ENCODE results near the gene PTPRK. TPM values are rescaled to one million over a fixed set of nuclear protein-coding genes. Genes with fewer than 3 reads are reported as not detected.

PTPRK gene
- total RNA-seq, 4 donors from 2014 or later: 10.3 to 36.0 (median 20.5) TPM

DNA sequence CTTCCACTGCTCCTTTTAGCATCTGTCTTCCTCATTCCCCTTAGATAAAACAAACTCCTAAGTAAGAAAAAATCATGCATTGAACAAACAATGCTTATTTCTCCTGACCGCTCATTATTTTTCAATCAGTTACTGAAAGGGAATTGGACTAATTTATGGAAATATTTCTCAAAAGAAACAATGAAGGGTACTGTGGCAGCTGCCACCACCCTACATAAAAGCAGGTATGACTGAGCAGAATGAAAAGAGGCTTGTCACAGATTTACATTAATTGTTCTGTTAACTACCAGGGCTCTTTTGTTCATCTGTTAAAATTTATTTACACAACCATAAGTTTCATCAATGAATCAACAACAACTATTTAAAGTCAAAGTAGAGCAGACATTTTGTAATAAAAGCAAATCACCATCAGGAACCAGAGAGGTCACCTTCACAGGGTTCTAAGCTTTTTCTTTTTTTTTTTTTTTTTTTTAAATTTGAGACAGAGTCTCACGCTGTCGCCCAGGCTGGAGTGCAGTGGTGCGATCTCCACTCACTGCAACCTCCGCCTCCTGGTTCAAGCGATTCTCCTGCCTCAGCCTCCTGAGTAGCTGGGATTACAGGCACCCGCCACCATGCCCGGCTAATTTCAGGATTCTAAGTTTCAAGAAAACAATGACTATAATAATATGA lies 204.0 kb downstream of the PTPRK start:
- Histone ChIP-seq H3K27me3 (no peaks in the 10 kb centered on the region), H3K36me3 (no peaks in the 10 kb centered on the region), H3K27ac (no peak overlapping the region), H3K9me3 (no peaks in the 10 kb centered on the region), H3K4me1 (no peaks in the 10 kb centered on the region), H3K4me3 (no peak overlapping the region)
- TF ChIP-seq, protein P1, sequence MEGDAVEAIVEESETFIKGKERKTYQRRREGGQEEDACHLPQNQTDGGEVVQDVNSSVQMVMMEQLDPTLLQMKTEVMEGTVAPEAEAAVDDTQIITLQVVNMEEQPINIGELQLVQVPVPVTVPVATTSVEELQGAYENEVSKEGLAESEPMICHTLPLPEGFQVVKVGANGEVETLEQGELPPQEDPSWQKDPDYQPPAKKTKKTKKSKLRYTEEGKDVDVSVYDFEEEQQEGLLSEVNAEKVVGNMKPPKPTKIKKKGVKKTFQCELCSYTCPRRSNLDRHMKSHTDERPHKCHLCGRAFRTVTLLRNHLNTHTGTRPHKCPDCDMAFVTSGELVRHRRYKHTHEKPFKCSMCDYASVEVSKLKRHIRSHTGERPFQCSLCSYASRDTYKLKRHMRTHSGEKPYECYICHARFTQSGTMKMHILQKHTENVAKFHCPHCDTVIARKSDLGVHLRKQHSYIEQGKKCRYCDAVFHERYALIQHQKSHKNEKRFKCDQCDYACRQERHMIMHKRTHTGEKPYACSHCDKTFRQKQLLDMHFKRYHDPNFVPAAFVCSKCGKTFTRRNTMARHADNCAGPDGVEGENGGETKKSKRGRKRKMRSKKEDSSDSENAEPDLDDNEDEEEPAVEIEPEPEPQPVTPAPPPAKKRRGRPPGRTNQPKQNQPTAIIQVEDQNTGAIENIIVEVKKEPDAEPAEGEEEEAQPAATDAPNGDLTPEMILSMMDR (IDR thresholded peaks at IDR 0.05): no peak
- no peak for TF ChIP-seq POLR2A (IDR thresholded peaks at IDR 0.05)
- intact Hi-C loops (cut with DNase I): no loop called here
- 94 to 99% methylated on average over 8 of the region's 8 CpGs for WGBS, 2 donors
- no peak for DNase-seq

DNA sequence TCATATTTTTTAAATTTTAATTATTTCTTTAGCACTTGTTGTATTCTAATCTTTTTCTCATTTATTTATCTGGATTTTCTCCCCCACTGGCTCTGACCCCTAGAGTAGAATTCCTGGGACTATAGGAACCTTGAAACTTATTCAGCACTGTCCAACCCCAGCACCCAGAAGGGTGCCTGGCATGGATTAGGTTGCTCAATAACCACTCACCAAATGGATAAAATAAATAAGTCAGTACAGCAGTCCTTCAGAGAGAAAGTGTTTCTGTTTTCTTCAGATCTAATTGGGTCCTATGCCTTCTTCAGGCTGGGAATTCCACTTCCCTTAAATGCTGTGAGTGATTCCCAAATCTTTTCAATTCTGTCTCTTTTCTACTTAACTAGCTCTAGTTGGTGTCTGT lies 206.2 kb downstream of the PTPRK start:
- H3K36me3 ChIP-seq: no peaks in the 10 kb centered on the region

DNA sequence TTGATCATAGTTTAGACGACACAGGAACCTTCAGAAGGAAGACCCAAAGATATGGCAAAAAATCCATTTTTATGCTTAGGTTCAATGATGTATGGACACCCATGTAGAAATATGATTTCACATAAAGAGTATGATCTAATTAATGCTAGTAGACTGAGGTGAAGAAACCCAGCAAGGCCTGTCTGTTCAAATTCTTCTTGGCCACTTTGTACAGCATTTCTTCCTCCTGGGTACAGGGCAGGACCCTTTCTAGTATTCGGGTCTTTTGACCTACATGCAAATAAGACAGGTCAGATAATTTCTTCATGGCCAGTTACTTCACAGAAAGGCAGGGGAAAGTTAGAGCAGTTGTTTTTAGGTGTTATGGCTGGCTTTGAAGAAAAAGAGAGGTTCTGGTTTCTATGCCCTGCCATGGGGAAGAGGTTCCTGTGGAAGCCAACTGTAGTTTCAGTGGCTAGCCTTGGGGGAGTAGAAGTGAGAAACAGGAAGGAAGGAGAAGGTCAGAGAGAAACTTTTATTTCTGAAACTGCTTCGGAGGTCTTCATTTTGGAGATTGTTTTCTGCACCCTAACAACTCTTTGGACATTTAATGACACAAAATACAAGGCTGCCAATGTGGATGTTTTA lies 208.3 kb downstream of the PTPRK start:
- no peaks in the 10 kb centered on the region for H3K36me3 ChIP-seq
- H3K27ac ChIP-seq: no peak overlapping the region
- 81 to 88% methylated on average over 3 of the region's 3 CpGs for WGBS, 2 donors
- H3K27me3 ChIP-seq: no peaks in the 10 kb centered on the region
- no peaks in the 10 kb centered on the region for H3K9me3 ChIP-seq
- H3K4me1 ChIP-seq: peaks cover 0 to 6% (median 0%) of the 10 kb centered on the region in 3 donors
- no peak overlapping the region for H3K4me3 ChIP-seq
- DNase-seq: no peak
- intact Hi-C loops (cut with DNase I): no loop called here
- no peak for TF ChIP-seq POLR2A (IDR thresholded peaks at IDR 0.05)
- TF ChIP-seq, protein P1 (IDR thresholded peaks at IDR 0.05): no peak

More for the DNA sequence above, 206.2 kb downstream of the PTPRK start:
- peaks cover 0 to 6% (median 0%) of the 10 kb centered on the region in 3 donors for H3K4me1 ChIP-seq
- no peak for DNase-seq
- H3K9me3 ChIP-seq: no peaks in the 10 kb centered on the region
- intact Hi-C loops (cut with DNase I): no loop called here
- TF ChIP-seq, protein P1 (IDR thresholded peaks at IDR 0.05): no peak
- no peak for TF ChIP-seq POLR2A (IDR thresholded peaks at IDR 0.05)
- no peak overlapping the region for H3K4me3 ChIP-seq
- H3K27me3 ChIP-seq: no peaks in the 10 kb centered on the region
- H3K27ac ChIP-seq: no peak overlapping the region

DNA sequence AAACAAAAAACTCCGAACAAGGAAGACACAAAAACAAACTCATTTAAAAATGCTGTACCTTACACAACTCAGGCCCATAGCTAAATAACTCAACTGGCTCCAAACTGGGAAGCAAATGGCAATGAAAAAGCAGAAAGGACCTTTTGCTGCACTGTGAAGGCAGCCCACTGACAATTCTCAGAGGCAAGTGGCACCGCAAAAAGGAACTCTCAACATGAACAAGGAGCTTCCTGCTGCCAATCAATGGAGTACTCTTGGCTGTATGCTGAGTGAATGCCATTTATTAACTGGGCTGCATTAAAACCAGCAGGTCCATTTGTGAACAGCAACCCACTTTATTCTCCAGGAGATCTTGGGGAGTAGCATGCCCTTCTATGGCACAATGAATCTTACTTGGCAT lies 209.9 kb downstream of the PTPRK start:
- H3K4me3 ChIP-seq: no peak overlapping the region
- no peaks in the 10 kb centered on the region for H3K36me3 ChIP-seq
- no peak for DNase-seq
- 79 to 81% methylated on average over 2 of the region's 2 CpGs for WGBS, 2 donors
- H3K27ac ChIP-seq: no peak overlapping the region
- no peaks in the 10 kb centered on the region for H3K27me3 ChIP-seq
- intact Hi-C loops (cut with DNase I): no loop called here
- H3K9me3 ChIP-seq: no peaks in the 10 kb centered on the region
- peaks cover 0 to 8% (median 0%) of the 10 kb centered on the region in 3 donors for H3K4me1 ChIP-seq
- TF ChIP-seq, protein P1 (IDR thresholded peaks at IDR 0.05): no peak
- no peak for TF ChIP-seq POLR2A (IDR thresholded peaks at IDR 0.05)

DNA sequence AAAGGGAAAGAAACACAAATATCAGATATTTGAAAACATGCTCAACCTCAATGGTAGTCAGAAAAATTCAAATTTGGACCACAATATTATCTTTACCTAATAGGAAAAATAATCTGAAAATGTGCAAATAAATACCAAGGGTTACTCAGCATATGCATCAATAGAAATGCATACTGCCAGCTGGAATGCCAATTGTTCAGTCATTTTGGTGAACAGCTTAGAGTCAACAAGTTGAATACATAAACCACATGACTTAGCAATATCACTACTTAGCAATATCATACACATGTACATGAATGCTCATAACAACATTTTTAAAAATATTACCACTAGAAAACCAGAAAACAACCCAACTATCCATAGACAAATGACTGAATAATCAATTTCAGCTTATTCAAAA lies 212.7 kb downstream of the PTPRK start:
- intact Hi-C loops (cut with DNase I): no loop called here
- H3K9me3 ChIP-seq: no peaks in the 10 kb centered on the region
- no peak overlapping the region for H3K27ac ChIP-seq
- no peaks in the 10 kb centered on the region for H3K36me3 ChIP-seq
- TF ChIP-seq, protein P1 (IDR thresholded peaks at IDR 0.05): no peak
- TF ChIP-seq POLR2A (IDR thresholded peaks at IDR 0.05): no peak
- H3K27me3 ChIP-seq: no peaks in the 10 kb centered on the region
- no peak overlapping the region for H3K4me3 ChIP-seq
- peaks cover 0 to 16% (median 0%) of the 10 kb centered on the region in 3 donors for H3K4me1 ChIP-seq
- DNase-seq: no peak
